Stimulated activated CD4-positive, alpha-beta T cell treated with anti-CD3 and anti-CD28 coated beads, TNF-alpha, amount 100 ng/mL, for 4 hours (primary cell): ENCODE results near the gene E2F8.

Source experiments
- DNase-seq, 3 experiments: peaks; one replicate each; pipeline ENCODE4 v3.0.0-alpha.2; 2020; ENCODE audit warnings: low read depth in 3 of 3

Gene E2F8

DNA sequence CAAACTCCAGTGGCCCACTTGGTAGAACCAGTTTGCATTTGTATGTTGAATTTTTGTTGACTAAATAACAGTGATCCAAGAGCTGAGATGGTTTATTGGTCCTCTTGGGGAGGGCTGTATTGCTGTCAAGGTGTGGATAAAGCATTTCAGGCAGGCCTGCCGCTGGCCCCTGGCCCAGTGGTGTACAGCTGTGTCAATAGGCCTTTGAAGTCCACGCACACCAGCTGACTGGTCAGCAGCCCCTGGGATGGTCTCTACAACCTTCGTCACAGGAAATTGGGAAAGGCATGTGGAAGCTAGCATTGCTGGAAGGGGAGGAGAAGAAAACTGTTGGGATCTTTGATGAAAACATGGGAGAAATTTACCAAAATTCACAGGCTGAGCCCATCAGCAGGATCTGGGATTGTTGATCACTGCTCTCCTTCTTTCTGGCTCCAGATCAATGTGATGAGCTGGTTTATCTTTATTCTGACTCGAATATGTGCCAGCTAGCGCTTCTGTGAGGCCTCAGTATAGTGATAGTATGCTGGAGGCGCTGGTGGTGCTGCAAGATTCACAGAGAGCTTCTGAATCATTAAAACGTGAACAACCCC lies 12.5 kb upstream of the E2F8 start:
- no peak for DNase-seq

DNA sequence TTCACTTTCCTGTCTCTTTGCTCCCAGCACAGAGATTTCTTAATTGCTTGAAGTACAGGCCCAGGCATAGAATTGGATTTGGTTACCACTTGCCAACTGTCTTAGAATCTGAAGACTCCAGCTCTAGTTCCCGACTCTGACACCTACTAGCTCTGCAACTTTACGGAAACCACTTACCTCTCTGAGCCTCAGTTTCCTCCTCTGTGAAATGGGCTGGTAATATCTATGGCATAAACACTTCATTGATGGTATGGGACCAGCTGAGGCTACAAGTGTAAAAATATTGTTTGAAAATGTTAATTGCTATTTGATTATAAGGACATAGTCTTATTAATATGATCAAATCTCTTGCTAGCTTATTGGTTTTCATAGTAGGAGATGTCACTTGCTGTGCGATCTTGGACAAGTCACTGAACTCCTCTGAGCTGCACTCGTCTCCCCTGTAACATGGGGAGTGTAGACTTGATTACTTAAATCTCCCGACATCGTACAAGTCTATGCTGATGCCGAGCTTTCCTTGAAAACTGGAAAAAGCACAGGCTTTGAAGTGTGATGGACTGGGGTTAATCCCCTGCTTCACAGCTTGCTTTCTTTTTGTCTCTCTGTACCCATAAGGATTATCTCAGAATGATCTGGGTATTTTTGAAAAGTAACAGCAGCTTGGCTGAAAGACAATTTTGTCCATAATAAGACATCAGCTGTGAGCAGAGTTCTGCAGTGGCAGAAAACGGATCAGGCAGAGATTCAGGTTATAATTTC lies 11.8 kb upstream of the E2F8 start:
- no peak for DNase-seq

DNA sequence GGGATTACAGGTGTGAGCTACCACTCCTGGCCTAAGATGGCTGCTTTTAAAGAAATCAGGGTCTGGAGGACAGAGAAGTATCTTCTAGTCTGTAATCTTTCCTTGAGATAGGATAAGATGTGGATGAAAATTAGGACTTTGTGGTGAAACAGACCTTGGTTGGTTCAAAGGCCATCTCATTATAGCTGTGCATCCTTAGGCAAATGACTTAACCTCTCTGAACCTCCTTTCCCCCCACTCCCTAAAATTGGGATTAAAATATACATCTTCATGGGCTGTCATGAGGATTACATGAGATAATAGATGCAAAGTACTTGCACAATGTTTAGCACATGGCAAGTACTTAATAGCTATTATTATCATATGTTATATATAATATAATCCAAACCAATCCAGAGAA lies 10.8 kb upstream of the E2F8 start:
- no peak for DNase-seq

DNA sequence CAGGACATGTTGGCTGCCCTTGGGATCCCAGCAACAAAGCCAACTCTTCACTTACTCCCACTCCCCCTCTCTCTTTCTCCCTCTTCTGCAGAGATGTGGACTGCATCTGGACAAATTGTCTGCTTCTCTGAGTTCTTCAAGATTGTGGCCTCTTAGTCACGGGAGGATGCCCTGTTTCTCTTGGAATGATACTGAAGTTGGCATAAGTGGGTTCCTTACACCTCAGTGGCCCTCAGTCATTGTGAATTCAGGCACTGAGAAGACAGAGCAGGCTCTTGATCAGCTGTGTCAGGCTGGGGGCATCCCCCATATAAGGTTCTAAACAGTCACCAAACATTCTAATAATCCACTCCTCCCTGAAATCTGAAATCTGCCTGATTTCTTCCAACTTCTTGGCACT lies 6.1 kb upstream of the E2F8 start:
- DNase-seq, result no peak

DNA sequence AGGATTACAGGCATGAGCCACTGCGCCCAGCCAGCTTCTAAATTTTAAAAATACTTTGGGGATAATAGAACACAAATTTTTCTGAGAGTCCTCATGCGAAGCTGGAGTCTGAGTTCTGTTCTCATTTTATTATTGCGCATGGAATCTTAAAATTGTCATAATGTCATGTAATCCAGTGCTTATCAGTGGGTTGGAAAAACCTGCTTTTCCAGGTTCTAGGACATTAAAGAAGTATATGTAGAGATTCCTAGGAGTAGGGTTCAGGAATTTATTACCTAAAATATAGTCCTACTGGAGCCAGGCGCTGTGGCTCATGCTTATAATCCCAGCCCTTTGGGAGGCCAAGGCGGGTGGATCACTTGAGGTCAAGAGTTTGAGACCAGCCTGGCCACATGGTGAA lies 4.6 kb upstream of the E2F8 start:
- DNase-seq, result no peak

DNA sequence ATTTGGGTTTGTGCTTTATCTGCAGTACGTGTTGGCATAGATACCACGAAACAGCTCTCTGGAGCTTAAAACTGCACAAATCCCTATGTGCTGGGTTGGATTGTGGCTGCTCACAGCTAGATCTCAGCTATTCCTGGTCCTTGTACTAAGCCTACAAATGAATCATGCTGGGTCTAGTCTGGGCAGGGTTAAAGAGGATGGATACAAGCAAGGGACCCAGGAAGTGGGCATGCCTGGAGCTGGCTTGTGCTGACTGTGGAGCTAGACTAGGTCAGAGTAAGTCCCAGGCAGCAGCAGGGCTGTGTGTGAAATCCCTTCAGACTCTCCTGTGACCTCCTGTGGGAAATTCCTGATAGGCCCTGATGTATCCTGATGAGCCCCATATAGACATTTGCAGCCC lies 3.9 kb upstream of the E2F8 start:
- no peak for DNase-seq

DNA sequence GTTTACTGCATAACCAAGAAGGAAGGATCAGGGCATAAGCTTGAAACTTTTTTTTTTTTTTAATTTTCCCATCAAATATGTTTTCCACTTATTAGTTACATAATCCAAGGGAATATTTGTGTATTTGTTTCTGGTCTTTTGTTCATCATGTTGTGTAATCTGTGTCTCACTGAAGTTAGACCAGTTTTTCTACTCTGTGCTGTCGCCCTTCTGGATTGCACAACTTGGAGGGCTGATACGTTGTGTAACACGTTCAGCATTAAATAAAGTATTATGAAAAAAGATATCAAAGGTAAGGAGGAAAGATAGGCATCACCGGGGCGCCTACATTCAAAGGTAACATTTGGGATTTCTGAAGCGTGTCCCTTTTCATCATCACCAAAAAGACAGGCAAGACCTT lies 3.3 kb upstream of the E2F8 start:
- DNase-seq, result no peak

DNA sequence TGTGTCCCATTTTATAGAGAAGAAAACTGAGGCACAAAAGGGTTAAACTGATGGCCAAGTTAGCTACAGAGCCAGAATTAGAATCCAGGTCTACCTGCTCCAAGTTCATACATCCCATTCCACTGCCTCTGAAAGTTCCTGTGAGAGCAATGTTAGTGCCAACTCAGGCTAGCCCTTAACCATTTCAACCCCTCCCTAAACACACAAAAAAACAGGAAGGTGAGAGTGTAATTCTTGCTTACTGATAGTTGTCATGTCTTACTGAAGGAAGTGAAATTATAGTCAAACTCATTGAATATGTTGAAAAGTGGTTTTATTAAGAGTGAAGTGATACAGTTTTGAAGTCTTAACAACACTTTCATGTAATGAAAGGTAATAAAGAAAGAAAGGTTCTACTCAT lies 2.9 kb upstream of the E2F8 start:
- no peak for DNase-seq

DNA sequence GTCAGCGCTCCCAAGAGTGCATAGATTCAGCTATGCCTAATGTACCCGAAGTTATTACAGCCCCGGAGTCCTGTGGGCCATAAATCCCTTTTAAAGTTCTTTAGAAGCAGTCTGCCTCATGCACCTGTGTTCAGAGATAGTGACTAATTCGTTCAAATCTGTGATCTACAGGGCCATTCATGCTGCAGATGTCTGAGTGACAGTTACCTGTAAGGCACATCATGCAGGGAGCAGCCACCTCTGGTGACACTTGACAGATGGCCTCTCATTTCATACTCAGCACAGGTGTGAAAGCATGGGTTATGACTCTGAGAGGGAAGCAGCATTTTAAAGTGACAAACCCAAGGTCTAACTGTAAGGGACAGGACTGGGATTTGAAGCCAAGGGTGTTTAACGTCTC lies 2.4 kb upstream of the E2F8 start:
- no peak for DNase-seq

DNA sequence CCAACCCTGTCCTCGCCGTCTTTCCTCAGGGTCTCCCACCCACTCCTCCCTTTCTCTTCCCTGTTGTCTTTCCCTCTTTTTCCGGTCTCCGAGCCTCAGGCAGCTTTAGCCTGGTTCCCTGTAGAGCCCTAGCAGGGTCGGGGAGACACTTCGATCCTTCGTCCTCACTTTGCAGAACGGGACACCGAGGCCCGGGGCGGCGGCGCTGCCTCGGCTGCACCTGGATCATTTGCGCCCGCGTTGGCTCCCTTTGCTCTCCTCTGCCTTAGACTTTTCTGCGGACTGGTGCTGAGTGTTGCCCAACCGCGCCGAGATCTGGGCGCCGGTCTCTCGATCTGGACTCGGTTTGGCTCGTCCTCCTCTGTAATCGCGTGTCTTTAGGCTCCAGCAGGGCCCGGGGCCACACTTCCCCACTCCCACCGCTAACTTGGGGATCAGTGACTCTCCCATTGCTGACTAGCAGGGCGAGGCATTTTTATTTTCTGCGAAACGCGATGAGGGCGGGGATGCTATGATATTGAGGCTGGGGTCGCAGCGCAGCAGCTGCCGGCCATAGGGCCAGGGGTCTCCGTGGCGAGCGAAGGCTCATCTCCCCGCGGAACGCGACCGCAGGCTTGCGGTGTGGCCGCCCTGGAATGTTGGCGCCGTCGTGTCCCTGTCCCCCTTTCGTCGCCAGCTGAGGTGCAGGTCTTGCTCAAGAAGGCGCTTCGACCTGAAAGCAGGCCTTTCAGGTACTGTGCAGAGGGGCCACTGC lies 1.6 kb upstream of the E2F8 start:
- DNase-seq, result no peak

DNA sequence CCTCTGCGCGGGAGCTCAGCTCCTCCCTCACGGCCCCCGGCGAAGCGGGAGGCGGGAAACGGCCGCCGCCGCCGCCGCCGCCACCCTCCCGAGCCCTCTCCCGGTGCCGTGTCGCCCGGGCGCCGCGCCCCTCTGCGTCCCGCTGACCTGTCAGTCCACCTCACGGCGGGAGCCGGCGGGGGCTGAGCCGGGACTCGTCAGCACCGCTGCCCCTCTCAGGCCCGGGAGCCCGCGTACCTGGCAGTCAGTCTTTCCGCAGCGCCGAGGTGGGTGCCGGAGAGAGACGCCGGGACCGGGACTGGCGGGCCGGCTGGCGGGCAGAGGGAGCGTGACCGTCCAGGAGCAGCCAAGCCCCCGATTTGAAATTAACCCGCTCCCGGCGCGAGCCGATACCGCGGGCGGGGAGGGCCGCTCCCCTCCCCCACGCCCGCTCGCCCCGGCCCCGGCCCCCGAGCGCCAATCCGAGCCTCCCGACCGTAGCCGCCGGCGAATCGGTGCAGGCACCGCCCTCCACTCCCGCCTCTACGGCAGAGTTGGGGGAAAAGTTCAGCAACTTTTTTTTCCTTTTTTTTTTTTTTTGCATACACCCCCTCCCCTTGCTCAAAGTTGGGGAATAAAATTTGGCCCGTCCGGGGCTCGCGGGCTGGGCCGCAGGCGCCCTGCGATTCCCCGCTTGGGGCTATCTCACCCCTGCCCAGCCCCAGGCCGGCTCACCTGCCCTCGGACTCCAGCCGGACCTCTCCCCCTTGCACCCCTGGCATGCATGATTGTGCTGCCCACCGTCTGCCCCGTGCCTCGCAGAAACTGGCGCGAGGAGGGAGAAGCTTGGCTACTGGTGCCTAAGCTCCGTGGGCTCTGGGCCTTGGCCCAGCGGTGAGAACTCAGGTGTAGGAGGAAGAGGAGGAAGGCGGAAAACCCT lies 774 bp upstream of the E2F8 start:
- no peak for DNase-seq

DNA sequence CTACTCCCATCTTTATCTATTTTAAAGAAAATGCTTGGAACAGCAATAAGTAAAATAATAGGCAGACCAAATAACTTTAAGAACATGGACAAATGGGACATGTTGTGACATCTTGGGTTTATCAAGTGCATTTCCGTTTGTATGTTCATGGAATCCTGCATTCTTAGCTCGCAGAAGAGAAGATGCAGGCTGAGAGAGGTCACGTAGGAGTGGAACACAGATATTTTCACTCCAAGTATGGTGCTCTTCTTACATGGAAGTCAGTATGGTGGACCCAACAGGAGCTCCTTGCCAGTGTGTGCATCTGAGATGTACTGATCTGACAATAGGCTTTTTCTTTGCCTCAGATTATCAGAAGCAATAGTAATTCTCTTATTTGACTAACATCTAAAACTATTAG lies 1.7 kb downstream of the E2F8 start:
- no peak for DNase-seq

DNA sequence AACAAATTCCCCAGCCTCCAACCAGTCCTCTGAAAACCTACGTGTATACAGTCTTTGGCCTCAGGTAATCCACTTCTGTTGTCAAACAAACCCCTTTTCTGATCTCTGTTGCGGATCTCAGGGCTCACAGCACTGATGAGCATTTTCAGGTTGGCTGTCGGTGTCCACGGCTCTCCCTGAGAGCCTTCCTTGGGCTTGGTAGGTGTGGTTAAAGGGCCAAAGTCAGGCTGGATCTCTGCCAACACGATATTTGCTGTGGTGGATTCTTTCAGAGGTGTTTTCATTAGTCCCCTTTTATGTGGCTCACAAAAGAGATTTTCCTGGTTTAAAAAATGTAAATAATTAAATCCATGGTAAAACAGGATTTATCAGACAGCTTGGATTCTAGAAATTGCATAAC lies 2.9 kb downstream of the E2F8 start:
- no peak for DNase-seq

DNA sequence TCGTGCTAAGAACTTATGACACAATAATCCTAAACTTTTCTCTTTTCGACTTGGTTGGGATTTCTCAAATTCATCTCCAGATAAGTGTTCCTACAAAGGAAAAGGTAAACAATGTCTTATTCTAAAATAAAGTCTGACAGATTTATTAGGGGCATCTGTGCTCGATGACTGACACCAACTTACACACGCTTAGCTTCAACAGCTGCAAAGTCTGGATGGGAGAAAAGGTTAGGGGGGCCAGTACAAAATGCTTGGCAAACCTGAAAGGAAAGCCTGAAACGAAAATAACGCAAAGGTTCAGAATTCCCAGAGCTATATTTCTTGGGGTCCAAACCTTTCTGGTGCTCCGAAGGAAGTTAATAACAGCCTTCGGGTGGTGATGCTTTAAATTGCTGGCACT lies 3.4 kb downstream of the E2F8 start:
- no peak for DNase-seq

DNA sequence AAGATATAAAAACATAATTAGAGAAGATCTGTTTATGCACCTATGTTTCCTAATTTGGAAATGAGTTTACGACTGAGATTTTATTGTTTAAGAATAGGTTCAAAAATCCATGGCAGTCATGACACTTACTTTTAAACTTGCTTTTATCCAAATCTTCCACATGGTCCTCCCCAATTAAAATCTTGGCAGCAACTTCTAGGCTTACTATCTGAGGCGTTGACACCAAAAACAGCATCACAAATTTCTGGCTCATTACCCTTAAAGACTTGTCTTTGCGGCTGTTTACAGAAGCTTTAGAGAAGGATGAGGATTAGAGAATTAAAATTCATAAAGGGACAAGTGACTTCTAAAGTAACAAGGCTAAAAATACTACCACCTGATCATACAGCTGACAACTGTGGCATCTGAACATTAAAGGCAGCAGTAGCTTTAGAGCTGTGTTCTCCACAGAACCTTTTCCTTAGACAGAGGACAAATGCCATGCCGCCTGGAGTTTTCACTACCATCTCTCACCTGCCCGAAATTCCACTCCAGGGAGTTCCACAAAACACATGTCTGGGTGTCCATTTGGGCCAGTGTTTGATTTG lies 6.4 kb downstream of the E2F8 start:
- no peak for DNase-seq

DNA sequence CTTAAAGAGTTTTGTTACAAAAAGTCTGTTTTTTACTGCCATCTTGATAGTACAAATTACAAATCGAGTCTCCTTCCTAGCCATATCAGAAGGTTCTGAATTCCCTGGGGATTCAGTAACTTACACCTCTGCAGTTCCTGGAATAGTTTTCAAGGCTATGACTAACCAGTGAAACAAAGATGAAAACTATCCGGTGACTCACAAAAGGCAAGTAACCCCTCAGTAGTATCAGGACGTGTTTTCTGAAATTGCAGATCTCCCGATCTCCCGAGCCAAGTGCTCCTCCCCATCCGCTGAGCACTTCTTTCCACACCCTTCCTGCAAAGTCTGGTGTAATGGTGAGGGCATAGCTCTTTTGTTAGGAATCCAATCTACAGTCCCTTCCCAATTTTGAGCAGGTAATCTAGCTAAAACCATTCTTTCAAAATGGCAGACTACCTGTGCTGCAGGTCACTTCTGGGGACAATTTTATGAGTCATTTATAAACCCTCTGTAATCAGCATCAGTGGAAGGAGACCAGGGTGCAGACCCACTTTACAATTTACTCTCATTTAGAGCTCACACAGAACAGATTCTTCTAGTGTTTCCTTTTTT lies 7.7 kb downstream of the E2F8 start:
- no peak for DNase-seq

DNA sequence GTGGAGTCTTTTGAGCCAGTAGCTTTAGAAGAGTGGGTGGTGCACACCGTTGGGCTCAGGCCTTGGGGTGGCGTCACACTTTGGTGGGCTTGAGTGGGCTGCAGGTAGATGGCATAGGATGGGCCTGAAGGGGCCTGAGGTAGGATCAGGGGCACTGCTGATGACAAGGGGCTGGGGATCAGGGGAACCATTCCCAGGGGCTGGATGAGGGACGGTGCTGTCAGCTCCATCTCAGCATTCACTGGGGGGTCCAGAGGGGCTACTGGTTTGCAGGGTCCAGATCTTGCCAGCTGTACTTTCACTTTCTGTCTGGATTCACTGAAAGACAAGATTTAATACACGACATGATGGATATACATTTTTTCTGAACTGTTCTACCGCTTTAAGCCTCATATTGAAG lies 11.1 kb downstream of the E2F8 start:
- DNase-seq, result no peak

DNA sequence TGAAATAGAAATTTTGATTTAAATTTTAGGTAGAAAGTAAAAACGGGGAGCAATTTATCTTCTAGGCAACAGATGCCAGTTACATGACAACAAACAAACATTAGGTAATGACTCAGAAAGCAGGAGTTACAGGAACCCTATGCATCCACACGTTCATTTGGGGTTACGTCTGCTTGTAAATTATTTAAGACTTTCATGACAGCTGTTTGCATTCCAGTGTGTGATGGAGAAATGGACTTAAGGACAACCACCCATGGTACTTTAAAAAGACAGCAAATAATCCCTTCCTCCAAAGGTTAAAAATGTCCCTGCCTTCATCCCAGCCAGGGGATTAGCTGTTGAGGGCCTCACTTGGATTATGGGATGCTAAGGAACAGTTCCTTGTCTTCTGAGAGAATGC lies 11.8 kb downstream of the E2F8 start:
- no peak for DNase-seq

DNA sequence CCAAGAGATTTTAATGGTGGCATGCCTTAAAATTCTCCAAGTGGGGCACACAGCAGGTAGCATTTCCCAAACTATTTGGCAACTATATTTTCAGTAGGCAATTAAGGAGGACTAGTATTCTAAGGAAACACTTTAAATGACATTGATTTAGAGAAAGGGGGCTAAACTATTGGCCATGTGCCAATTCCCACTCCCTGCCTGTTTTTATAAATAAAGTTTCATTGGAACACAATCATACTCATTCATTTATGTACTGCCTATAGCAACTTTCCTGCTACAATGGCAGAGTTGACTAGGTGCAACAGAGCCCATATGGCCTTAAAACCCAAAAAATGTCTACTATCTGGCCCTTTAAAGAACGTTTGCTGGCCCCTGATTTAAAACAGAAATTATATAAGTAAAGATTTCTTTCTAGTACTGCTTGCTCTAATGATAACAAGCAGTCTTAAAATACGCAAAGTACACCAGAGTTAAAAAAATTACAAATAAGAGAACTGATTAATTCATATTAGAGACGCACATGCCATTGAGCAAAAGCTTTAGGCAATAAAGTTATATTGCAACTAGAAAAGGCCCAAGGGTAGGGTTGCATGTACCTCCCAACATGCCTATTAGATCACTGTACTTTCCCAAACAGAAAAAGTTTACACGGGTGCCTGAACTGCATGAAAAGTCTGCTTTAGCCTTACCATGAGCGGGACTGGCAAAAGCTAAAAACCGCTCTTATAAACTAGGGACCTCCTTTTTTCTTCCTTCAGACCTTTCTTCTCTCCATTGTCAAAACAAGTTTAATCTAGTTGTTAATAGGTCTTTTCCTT lies 14.2 kb downstream of the E2F8 start:
- DNase-seq, result no peak

DNA sequence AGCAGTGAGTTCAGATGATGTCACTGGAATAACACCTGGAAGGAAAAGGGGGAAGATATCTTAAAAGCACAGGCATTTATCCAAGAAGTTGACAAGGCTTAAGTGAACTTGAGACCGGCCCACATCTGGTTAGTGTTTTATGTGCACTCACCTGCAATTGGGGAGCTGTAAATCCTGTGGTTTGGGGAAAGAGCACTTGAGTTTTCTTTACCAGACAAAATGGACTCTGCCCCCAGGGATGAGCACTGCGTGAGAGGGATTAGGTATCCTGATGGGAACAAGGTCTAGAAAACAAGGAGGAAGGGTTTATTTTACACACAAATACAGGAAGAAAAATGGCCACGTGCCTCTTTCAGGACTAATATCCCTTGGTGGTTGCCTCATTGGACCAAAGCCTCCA lies 15.2 kb downstream of the E2F8 start:
- no peak for DNase-seq

DNA sequence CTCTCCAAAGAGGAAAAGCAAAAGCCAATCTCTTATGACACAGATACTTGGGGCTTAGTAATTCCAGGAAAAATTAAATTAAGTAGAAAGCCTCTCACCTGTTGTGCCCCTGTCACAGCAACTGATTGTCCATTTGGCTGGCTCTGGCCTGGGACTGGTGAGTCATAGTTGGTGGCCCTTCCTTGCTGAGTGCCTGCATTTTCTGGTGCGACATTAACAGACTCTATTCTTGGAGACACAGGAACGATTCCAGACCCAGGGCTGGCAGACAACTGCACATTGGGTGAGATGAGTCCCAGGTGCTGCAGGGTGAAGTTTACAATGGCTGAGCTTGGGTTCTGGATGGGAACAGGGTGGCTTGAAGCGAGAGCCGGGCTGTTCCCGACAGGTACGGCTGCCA lies 15.6 kb downstream of the E2F8 start:
- DNase-seq, result no peak
